Right ventricle myocardium inferior (tissue), 1 donor: ENCODE results near the gene FAM168A. TPM values are rescaled to one million over a fixed set of nuclear protein-coding genes. Genes with fewer than 3 reads are reported as not detected.

Experiments used
- ATAC-seq: fragments of 200-7000 bp; cut with Tn5 transposase; one replicate; pipeline ENCODE4 v1.9.1; 2020; ENCODE audit warnings: mild to moderate bottlenecking, moderate library complexity
- DNase-seq: peaks from one replicate; pipeline ENCODE4 v3.0.0; 2021; ENCODE audit errors: missing footprints
- intact Hi-C: fragments of 100-400 bp; cut with DNase I; formaldehyde crosslinking; loops from one replicate; pipeline ENCODE4 v1.11.0; 2022
- long read RNA-seq: library from polyadenylated mRNA; unstranded; transcript quantifications from one replicate; pipeline ENCODE4 v2.0.0, GENCODE V29; 2021
- total RNA-seq: library from RNA; stranded (reverse); fragmentation: NEBNext Ultra II Directional; extraction: Animal tissue kit (Norgen Biotek cat#: 25700); gene quantifications from one replicate; pipeline ENCODE4 v1.2.1, GENCODE V29; 2021
- donor health status: DM: no; HTN: yes; CAD: no; lungs with severe emphysema.

The FAM168A gene, protein sequence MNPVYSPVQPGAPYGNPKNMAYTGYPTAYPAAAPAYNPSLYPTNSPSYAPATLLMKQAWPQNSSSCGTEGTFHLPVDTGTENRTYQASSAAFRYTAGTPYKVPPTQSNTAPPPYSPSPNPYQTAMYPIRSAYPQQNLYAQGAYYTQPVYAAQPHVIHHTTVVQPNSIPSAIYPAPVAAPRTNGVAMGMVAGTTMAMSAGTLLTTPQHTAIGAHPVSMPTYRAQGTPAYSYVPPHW
- total RNA-seq: 26.2 TPM
- long read RNA-seq, partial matches to known transcripts: 0 of 8 reads
- long read RNA-seq, other reads (novel, unspliced or antisense): 8 of 8 reads

DNA sequence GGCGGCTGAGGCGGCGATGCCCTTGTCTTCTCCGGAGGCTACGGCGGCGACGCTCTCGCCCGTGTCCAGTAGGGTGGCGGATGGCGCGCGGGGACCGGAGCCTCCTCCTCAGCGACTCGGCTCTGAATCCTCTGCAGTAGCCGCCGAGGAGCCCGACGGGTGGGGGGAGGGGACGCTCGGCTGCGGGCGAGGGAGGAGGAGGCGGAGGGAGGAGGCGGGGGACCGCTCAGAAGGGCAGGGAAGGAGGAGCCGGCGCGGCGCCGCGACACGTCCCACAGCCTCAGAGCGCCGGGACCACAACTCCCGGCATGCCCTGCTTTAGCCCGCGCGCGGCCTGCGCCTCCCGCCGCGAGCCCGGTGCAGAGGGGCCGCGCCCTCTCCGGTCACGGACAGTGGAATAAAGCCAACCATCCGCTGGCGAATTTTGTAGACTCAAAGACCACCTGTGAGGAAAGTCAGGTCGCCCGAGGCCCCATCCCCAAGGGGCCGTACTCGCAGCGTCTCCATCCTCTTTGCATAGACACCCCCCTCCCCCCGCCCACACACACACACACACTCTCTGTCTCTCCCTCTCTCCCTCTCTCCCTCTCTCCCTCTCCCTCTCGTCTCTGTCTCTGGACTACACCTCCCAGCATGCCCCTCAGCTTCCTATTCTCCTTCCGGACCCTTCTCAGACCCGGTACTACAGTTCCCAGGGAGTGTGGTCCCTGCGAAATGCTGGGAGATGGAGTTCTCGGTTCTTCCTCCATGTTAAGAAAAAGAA is at the start of gene FAM168A:
Gene FAM168A, minus strand, starts transcription at position 157 of the 763 bp plus-strand sequence. CDS start 129,638 bp downstream, outside the sequence.
- intact Hi-C loops: loop anchor here (5.0 kb wide), 2 partner anchors 121 to 196 kb away; no protein-coding TSS in a partner anchor
- peak; percentile 99 for DNase-seq

DNA sequence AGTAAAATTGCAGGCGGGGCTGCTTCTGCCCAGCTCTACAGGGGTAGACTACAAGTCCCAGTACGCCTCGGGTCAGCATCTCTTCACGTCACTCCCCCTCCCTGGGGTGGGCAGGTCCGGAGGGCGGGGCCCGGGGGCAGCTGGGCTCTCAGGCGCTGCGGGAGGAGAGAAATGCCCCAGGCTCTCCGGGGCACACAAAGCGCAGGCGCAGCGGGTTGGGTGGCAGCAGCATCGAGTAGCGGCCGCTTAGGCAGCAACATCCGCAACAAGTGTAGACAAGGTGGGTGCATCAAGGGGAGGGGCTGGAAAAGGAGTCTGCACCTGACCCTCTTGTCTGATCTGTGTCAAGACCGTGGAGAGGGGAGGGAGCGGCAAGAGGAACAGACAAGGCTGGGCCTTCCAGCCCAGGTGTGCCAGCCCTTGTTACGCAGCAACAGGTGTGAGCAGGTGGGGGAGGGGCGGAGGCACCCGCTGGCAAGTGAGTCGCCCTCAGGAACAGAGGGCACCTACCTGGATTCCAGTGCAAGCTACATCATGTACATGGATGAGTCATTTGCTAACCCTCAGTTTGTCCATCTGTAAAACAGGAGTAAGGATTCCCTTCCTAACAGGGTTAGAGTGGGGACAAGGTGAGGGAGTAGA is 49.7 kb upstream of the FAM168A start:
- intact Hi-C loops: no loop called here
- peak; percentile 98 for ATAC-seq
- peak; percentile 94 for DNase-seq

More for the DNA sequence above, at the start of gene FAM168A:
- ATAC-seq: peak; percentile 99

DNA sequence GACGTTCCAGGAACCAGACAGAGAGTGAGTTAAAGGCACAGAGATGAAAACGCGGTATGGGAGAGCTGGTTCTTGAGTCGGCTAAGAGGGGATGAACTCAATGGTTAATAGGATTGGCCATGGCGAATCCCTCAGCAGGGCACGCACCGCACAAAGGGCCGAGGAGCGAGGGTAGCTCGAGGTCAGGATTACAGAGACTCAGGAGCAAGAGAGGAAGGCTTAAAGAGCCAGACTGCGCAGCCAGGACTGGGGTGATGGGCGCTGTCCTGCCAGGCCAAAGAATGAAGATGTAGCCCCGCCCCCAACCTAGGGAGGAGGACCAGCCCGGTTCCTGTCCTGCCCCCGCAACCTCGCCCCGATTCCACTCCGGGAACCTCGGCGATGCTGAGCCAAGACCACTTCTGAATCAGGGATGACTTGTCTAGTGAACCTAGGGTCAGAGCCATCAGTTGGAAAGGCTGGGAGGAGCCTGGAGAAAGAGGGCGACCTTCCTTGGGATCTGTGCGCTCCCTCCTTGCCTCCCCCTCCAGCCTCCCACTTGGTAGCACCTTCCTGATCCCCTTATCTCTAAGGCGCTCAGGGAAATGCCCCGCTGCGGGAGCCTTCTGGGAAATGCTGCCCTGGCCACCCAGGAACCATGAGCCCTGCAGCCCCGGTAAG is 48.2 kb upstream of the FAM168A start, which contains the start of gene PLEKHB1:
Gene PLEKHB1, plus strand, starts transcription at position 610 of the 660 bp plus-strand sequence. Its CDS starts 28 bp downstream, at position 638.
- ATAC-seq: no peak
- intact Hi-C loops: no loop called here
- no peak for DNase-seq

DNA sequence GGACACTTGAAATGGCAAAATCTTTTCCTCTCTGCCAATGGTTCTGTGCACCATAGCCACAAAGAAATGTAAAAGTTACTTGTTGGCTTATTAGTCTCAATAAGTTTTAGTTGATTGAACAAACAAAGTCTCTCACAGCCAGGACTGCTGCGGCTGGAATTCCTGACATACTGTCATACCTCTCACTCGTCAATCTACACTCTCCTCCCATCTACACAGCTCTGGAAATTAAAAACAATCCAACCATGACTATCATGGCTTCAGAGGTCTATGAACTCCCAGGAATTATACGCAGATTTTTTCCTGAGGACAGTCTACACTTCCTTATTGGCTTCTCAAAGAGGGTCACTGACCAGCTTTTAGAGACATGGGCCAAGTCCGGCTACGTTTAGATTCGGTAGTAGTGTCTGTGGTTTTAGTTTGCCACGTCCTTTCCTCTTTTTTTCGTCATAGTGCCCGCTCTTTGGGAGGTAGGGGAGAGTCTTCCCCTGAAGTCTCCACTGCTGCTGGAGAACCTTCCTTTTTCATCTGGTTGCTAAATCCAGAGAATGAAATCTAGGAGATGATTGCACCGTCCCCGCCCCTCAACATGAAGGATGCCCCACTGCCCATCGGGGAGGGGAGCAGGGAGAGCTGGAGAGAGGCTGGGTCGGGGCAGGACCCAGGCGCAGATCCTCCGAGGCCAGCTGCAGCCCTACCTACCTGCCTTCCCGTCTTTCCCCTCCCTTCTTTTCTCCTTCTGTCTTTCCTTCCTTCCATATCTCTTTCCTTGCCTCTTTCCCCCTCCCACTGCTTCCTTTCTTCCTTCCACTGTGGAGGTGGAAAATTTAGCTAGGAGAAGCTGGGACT is 47.4 kb upstream of the FAM168A start:
- DNase-seq (no peak), ATAC-seq (no peak)
- intact Hi-C loops: no loop called here

DNA sequence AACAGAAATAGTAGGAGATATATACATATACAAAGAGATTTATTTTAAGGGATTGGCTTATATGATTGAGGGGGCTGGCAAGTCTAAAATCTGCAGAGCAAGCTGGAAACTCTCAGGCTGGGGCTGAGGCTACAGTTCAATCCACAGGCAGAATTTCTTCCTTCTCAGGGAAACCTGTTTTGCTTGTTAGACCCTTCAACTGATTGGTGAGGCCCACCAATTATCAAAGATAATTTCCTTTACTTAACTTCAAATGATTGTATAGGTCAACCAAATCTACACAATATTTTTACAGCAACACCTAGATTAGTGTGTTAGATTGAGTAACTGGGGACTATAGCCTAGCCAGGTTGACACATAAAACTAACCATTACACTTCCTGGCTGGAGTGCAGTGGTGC is 43.8 kb upstream of the FAM168A start:
- DNase-seq (no peak), ATAC-seq (no peak)
- intact Hi-C loops: no loop called here

DNA sequence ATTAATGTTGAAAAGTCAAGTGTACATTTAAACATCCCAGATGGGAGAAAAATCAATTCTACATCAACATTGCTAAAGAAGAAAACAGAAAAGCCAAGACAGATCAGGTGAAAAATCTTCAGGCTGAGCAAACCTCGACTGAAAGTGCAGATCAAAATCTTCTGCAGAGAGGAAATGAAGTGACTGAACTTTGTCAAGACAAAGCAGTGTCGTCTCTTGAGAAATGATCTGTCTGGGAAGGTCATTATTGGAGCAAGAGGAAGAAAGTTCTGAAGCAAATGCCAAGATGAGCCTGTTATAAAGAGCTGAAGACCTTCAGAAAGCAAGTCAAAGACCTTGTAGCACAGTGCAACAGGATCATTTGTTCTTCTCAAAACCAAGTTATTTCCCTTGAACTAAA is 42.7 kb upstream of the FAM168A start:
- ATAC-seq: no peak
- intact Hi-C loops: no loop called here
- no peak for DNase-seq

DNA sequence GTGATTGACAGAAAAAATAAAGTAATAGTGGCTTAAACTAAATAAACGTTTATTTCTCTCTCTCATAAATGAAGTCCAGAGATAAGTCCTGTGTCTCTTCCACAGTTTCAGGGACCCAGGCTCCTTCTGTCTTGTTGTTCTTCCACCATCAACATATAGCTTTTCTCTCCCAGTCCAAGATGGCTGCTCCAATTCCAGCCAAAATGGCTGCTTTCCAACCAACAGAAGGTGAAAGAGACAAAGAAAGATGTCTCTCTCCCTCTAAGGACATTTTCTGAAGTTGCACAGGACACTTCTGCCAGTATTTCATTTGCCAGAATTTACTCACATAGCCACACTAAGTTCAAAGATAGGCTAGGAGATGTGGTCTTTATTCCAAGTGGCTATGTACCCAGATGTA is 39.1 kb upstream of the FAM168A start:
- ATAC-seq: no peak
- intact Hi-C loops: no loop called here
- no peak for DNase-seq

DNA sequence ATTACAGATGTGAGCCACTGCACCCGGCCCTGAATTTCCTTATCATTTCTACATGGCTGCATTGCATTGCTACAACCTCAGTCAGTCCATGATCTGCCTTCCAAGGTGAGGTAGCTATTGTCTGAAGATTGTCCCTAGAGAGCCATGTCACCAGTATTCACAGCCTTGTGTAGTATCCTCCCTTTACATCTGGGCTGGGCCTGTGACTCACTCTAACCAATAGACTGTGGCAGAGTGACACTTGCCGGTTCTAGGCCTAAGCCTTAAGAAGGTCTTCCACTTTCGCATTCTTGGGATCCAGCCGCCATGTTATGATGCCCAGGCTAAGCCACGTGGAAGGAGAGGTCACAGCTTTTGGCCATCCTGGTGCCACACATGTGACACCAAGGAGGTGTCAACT is 38.3 kb upstream of the FAM168A start:
- ATAC-seq: no peak

DNA sequence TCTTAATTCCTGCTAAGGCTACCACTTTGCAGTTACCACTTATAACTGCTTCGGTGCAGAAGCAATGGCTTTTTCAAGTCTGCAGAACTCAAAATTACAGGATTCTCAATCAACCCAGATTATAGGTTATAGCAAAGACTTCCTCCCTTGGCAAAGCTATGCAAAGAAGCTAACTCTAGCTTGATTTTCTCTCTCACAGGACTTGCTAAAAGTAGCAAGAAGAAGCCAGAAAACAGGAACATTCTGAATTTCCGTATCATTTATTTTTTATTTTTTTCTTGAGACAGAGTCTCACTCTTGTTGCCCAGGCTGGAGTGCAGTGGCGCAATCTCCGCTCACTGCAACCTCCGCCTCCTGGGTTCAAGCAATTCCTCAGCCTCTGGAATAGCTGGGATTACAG is 37.8 kb upstream of the FAM168A start:
- ATAC-seq (no peak), DNase-seq (no peak)
- intact Hi-C loops: no loop called here

More for the DNA sequence above, 38.3 kb upstream of the FAM168A start:
- intact Hi-C loops: no loop called here
- no peak for DNase-seq

DNA sequence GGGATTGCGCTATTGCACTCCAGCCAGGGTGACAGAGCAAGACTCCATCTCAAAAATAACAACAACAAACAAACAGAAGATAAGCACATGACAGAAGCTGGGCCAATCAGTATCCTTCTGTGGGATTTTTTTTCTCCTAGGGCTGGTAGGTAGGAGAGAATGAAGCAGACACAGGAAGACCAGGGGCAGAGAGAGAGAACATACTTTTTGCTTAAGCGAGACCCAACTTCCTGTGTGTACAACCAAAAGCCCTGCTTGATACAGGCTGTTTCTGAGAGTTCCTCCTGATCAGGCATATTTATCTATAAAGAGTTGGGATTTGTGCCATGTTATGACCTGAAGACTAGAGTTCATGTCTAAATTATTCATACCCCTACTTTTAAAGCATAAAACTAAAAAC is 36.1 kb upstream of the FAM168A start:
- ATAC-seq: no peak
- intact Hi-C loops: no loop called here

DNA sequence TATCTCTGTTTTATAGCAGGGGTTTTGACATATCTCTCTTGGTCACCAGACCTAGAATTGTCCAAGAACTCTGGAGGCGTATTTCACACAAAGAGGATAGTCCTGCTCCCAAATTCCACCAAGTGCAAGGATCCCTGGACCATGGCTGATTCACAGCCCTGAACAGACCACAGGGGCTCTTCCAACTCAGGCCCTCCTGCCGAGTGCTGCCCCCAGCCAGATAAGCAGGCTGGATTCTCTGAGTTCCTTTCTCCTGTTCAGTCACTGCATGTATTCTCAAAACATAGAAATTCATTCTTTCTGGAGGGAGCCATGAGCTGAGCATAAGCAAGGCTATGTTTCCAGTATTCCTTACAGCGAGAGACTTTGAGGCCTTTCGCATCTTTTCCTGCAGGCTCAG is 35.1 kb upstream of the FAM168A start:
- DNase-seq (no peak), ATAC-seq (no peak)
- intact Hi-C loops: no loop called here

More for the DNA sequence above, 36.1 kb upstream of the FAM168A start:
- DNase-seq: no peak

DNA sequence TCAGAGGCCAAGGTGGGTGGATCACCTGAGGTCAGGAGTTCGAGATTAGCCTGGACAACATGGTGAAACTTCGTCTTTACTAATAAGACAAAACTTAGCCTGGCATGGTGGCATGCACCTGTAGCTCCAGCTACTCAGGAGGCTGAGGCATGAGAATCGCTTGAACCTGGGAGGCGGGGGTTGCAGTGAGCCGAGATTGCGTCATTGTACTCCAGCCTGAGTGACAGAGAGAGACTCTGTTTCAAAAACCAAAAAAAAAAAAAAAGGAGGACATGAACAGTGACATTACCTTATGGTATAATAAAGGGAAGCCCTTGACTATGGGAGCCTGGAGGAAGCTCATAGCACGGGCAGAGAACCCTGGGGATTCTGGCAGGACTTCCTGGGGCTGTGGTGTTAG is 32.0 kb upstream of the FAM168A start:
- ATAC-seq (no peak), DNase-seq (no peak)
- intact Hi-C loops: loop anchor here (10.0 kb wide), 1 partner anchor 225 kb away; no protein-coding TSS in a partner anchor

DNA sequence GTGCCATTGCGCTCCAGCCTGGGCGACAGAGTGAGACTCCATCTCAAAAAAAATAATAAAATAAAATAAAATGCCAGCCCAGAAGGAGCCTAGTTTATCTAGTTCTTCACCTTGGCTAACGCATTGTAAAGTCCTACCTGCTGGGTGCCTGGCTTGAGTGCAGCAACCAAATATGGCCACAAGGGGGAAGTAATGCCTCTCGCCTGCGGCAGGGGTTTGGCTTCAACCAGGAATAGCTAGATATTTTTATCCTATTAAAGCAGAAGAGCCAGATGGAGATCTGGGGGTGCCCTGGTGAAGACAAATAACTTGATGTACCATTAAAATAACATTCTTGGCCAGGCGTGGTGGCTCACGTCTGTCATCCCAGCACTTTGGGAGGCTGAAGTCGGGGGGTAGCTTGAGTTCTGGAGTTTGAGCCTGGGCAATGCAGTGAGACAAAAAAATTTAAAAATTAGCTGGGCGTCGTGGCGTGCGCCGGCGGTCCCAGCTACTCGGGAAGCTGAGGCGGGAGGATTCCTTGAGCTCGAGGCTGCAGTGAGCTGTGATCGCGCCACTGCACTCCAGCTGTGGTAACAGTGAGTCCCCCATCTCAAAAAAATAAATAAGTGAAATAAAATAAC is 27.9 kb upstream of the FAM168A start:
- peak; percentile 80 for ATAC-seq
- peak; percentile 76 for DNase-seq
- intact Hi-C loops: loop anchor here (1.0 to 10.0 kb wide), 2 partner anchors 35 to 221 kb away; no protein-coding TSS in a partner anchor

DNA sequence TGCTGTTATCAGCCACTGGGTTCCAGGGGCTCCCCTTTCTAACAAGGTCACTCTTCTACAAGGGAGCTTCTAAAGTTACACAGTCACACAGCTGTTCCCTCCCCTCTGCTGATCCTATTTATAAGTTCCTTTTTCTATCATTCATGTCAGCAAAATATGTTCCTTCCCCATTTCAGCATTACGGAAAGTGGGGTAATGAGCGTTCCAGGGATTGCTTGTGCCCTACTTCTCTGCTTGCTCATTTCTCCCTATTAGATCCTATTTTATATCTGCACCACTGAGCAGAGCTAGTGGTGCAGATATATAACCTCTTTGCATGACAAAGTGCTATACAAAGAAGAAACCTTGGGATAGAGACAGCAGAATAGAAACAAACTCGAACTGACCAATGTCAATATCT is 25.8 kb upstream of the FAM168A start:
- DNase-seq (no peak), ATAC-seq (peak; percentile 53)
- intact Hi-C loops: loop anchor here (10.0 kb wide), 1 partner anchor 219 kb away; no protein-coding TSS in a partner anchor

DNA sequence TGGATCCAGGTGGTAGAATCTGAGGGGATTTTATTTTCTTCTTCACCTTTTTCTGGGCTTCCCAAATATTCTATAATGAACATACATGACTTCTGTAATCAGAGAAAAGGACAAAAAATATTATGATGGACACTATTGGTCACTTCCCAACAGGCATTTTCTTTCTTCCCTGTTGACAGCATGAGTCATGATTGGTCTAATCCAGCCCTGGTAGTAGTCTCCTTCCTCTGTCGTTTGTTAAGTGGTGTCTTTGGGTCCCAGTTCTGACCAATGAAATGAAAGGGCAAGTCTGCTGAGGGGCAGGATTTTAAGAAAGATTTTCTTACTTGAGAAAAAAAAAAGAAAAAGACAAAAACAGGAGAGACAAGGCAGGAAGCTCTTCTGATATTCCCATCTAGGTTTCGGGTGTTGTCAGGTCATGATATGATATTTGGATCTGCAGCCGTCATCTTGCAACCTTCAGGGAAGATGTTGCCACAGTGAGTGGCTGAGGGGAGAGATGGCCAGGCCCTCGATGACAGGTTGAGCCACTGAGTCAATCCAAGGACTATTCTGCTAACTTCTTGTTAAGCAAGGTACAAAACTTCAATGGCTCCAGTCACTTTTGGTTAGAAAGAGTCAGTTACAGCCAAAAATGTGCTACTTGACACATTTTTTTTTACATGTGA is 25.1 kb upstream of the FAM168A start:
- ATAC-seq (no peak), DNase-seq (no peak)
- intact Hi-C loops: loop anchor here (10.0 kb wide), 1 partner anchor 218 kb away; no protein-coding TSS in a partner anchor

DNA sequence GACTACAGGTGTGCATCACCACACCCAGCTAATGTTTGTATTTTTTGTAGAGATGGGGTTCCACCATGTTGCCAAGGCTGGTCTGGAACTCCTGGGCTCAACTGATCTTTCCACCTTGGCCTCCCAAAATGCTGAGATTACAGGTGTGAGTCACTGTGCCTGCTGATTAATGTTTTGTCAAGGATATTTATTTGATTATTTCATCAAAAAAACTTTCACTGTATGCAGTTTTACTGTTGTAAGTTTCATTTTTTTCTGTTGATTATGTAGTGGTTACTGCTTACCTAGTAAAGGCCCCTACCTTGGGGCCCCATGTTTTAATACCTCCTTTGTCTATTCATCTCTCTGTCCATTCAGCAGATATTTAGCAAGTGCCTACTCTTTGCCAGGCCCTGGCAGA is 16.7 kb upstream of the FAM168A start:
- DNase-seq (no peak), ATAC-seq (no peak)
- intact Hi-C loops: no loop called here

DNA sequence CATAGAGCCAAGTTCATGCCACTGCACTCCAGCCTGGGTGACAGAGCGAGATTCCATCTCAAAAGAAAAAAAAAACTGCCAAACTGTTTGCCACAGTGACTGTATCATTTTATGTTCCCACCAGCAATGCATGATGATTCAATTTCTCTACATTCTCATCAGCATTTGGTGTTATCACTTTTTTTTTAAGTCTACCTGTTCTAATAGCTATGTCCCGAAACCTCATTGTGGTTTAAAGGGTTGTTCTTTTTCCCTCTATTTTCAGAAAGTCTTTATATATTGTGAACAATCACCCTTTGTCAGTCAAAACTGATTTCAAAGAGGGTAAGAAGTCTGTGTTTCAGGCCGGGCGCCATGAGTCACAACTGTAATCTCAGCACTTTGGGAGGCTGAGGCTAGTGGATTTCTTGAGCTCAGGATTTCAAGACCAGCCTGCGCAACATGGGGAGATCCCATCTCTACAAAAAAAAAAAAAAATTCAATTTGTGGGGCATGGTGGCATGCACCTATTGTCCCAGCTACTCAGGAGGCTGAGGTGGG is 14.8 kb upstream of the FAM168A start:
- intact Hi-C loops: no loop called here
- no peak for DNase-seq
- no peak for ATAC-seq
